ENCODE measurements around the gene MNT. TPM values are rescaled to one million over a fixed set of nuclear protein-coding genes. Genes with fewer than 3 reads are reported as not detected.

The MNT gene
- total RNA-seq, 1 donor from 2014 or later = 29.4 TPM

- H3K4me3 Mint-ChIP-seq (ENCODE audit: unreplicated experiment) = no peak overlapping the region
- TF ChIP-seq CTCF (IDR thresholded peaks at IDR 0.05) = no peak
- peaks cover 10% of the 10 kb centered on the region for H3K4me1 Mint-ChIP-seq (ENCODE audit: low read depth)
- H3K27me3 Mint-ChIP-seq (ENCODE audit: low read depth) = no peaks in the 10 kb centered on the region
- no peak overlapping the region for H3K27ac Mint-ChIP-seq (ENCODE audit: unreplicated experiment)
- H3K9me3 Mint-ChIP-seq (ENCODE audit: low read depth) = no peaks in the 10 kb centered on the region
- DNase-seq (ENCODE audit: low spot score) = no peak
- peaks cover 6% of the 10 kb centered on the region for H3K36me3 Mint-ChIP-seq (ENCODE audit: low read depth)
These were observed 16.3 kb downstream of the MNT start for GRCh38 chr17:2384439-2385127.

GRCh38 chr17:2383628-2384167, 17.2 kb downstream of the MNT start:
- Mint-ChIP-seq H3K4me3 (ENCODE audit: unreplicated experiment) (no peak overlapping the region), H3K36me3 (ENCODE audit: low read depth) (peaks cover 9% of the 10 kb centered on the region), H3K9me3 (ENCODE audit: low read depth) (no peaks in the 10 kb centered on the region), H3K4me1 (ENCODE audit: low read depth) (peaks cover 10% of the 10 kb centered on the region), H3K27me3 (ENCODE audit: low read depth) (no peaks in the 10 kb centered on the region), H3K27ac (ENCODE audit: unreplicated experiment) (no peak overlapping the region)
- DNase-seq (ENCODE audit: low spot score) = no peak
- TF ChIP-seq CTCF (IDR thresholded peaks at IDR 0.05) = no peak

GRCh38 chr17:2380950-2381649, 19.8 kb downstream of the MNT start:
- Mint-ChIP-seq H3K27ac (ENCODE audit: unreplicated experiment) (no peak overlapping the region), H3K36me3 (ENCODE audit: low read depth) (peaks cover 7% of the 10 kb centered on the region), H3K27me3 (ENCODE audit: low read depth) (no peaks in the 10 kb centered on the region), H3K9me3 (ENCODE audit: low read depth) (no peaks in the 10 kb centered on the region), H3K4me1 (ENCODE audit: low read depth) (peaks cover 10% of the 10 kb centered on the region), H3K4me3 (ENCODE audit: unreplicated experiment) (no peak overlapping the region)
- no peak for DNase-seq (ENCODE audit: low spot score)
- no peak for TF ChIP-seq CTCF (IDR thresholded peaks at IDR 0.05)

GRCh38 chr17:2380226-2380922, 20.5 kb downstream of the MNT start:
- H3K27ac Mint-ChIP-seq (ENCODE audit: unreplicated experiment) = no peak overlapping the region
- H3K9me3 Mint-ChIP-seq (ENCODE audit: low read depth) = no peaks in the 10 kb centered on the region
- H3K4me3 Mint-ChIP-seq (ENCODE audit: unreplicated experiment) = no peak overlapping the region
- H3K27me3 Mint-ChIP-seq (ENCODE audit: low read depth) = no peaks in the 10 kb centered on the region
- no peak for DNase-seq (ENCODE audit: low spot score)
- H3K36me3 Mint-ChIP-seq (ENCODE audit: low read depth) = peaks cover 7% of the 10 kb centered on the region
- no peak for TF ChIP-seq CTCF (IDR thresholded peaks at IDR 0.05)
- H3K4me1 Mint-ChIP-seq (ENCODE audit: low read depth) = peaks cover 10% of the 10 kb centered on the region

All from chondrocyte (in vitro differentiated cells).